Adipocyte (in vitro differentiated cells): ENCODE data around the gene TMTC4.

ENCODE experiments used
- DNase-seq: peaks from one replicate; pipeline ENCODE4 v3.0.0-alpha.2; 2015; ENCODE audit warnings: low read depth
- H3K27me3 ChIP-seq: replicated peaks from 2 replicates; pipeline ENCODE4 v1.7.0; 2013; ENCODE audit warnings: mild to moderate bottlenecking, low read length, moderate library complexity; ENCODE audit not compliant: control insufficient read depth, insufficient read depth
- H3K36me3 ChIP-seq: 2 replicates; pipeline ENCODE4 v1.7.0; 2013; ENCODE audit warnings: low read length, mild to moderate bottlenecking, moderate library complexity; ENCODE audit not compliant: control insufficient read depth, insufficient read depth, severe bottlenecking
- H3K4me1 ChIP-seq: 2 replicates; pipeline ENCODE4 v1.7.0; 2013; ENCODE audit warnings: mild to moderate bottlenecking, low read length, moderate library complexity; ENCODE audit not compliant: control insufficient read depth, insufficient read depth
- H3K4me3 ChIP-seq: 2 replicates; pipeline ENCODE4 v1.7.0; 2013; ENCODE audit warnings: mild to moderate bottlenecking, low read length, moderate library complexity
- H3K9ac ChIP-seq: 2 replicates; pipeline ENCODE4 v1.7.0; 2013; ENCODE audit warnings: mild to moderate bottlenecking, low read length, moderate library complexity
- H3K9me3 ChIP-seq: 2 replicates; pipeline ENCODE4 v1.7.0; 2013; ENCODE audit warnings: mild to moderate bottlenecking, low read length, moderate library complexity; ENCODE audit not compliant: control insufficient read depth

Gene TMTC4

GRCh38 chr13:100600915-100601314 is 73.7 kb downstream of the TMTC4 start:
- H3K36me3 ChIP-seq = no peaks in the 10 kb centered on the region
- no peak for DNase-seq

GRCh38 chr13:100600461-100600860 is 74.1 kb downstream of the TMTC4 start:
- Histone ChIP-seq H3K36me3 (no peaks in the 10 kb centered on the region), H3K9ac (no peak overlapping the region), H3K9me3 (no peaks in the 10 kb centered on the region), H3K27me3 (no peaks in the 10 kb centered on the region), H3K4me1 (peaks cover 5% of the 10 kb centered on the region), H3K4me3 (no peak overlapping the region)
- no peak for DNase-seq

More at GRCh38 chr13:100600915-100601314, 73.7 kb downstream of the TMTC4 start:
- Histone ChIP-seq H3K9me3 (no peaks in the 10 kb centered on the region), H3K27me3 (no peaks in the 10 kb centered on the region), H3K4me3 (no peak overlapping the region), H3K9ac (no peak overlapping the region), H3K4me1 (peaks cover 5% of the 10 kb centered on the region)

- no peak overlapping the region for H3K4me3 ChIP-seq
- no peak for DNase-seq
- peaks cover 5% of the 10 kb centered on the region for H3K4me1 ChIP-seq
- H3K9me3 ChIP-seq = no peaks in the 10 kb centered on the region
- H3K36me3 ChIP-seq = no peaks in the 10 kb centered on the region
- H3K9ac ChIP-seq = no peak overlapping the region
- H3K27me3 ChIP-seq = peaks cover 4% of the 10 kb centered on the region
Observed at GRCh38 chr13:100597253-100597652, 77.3 kb downstream of the TMTC4 start.

GRCh38 chr13:100596516-100596915 is 78.1 kb downstream of the TMTC4 start:
- DNase-seq = no peak
- no peak overlapping the region for H3K9ac ChIP-seq
- peaks cover 4% of the 10 kb centered on the region for H3K27me3 ChIP-seq
- no peak overlapping the region for H3K4me3 ChIP-seq
- H3K4me1 ChIP-seq = peaks cover 5% of the 10 kb centered on the region
- no peaks in the 10 kb centered on the region for H3K9me3 ChIP-seq
- H3K36me3 ChIP-seq = no peaks in the 10 kb centered on the region

GRCh38 chr13:100594731-100595130 is 79.9 kb downstream of the TMTC4 start:
- peaks cover 4% of the 10 kb centered on the region for H3K27me3 ChIP-seq
- H3K9me3 ChIP-seq = no peaks in the 10 kb centered on the region
- no peaks in the 10 kb centered on the region for H3K36me3 ChIP-seq
- H3K4me1 ChIP-seq = no peaks in the 10 kb centered on the region
- no peak for DNase-seq
- no peak overlapping the region for H3K4me3 ChIP-seq
- no peak overlapping the region for H3K9ac ChIP-seq

GRCh38 chr13:100594255-100594654 is 80.3 kb downstream of the TMTC4 start:
- DNase-seq = no peak
- peaks cover 4% of the 10 kb centered on the region for H3K27me3 ChIP-seq
- no peak overlapping the region for H3K9ac ChIP-seq
- H3K9me3 ChIP-seq = no peaks in the 10 kb centered on the region
- H3K4me1 ChIP-seq = no peaks in the 10 kb centered on the region
- H3K4me3 ChIP-seq = no peak overlapping the region
- no peaks in the 10 kb centered on the region for H3K36me3 ChIP-seq

GRCh38 chr13:100589178-100589725 is 85.3 kb downstream of the TMTC4 start:
- Histone ChIP-seq H3K27me3 (peaks cover 3% of the 10 kb centered on the region), H3K9me3 (no peaks in the 10 kb centered on the region), H3K4me1 (peaks cover 5% of the 10 kb centered on the region), H3K4me3 (peak overlapping the region; percentile 86), H3K9ac (peak overlapping the region; percentile 90), H3K36me3 (no peaks in the 10 kb centered on the region)
- no peak for DNase-seq

GRCh38 chr13:100588331-100589177 is 86.0 kb downstream of the TMTC4 start, which contains the start of gene GGACT:
Gene GGACT, minus strand, starts transcription at chr13:100588789. Its CDS starts 56,198 bp downstream, at chr13:100532591.
- Histone ChIP-seq H3K27me3 (no peaks in the 10 kb centered on the region), H3K4me3 (peak within 1 kb of the TSS; percentile 86), H3K36me3 (no peaks in the 10 kb centered on the region), H3K4me1 (peaks cover 5% of the 10 kb centered on the region), H3K9ac (peak within 1 kb of the TSS; percentile 90), H3K9me3 (no peaks in the 10 kb centered on the region)
- DNase-seq = peak; percentile 76

GRCh38 chr13:100584896-100585295 is 89.7 kb downstream of the TMTC4 start:
- H3K4me1 ChIP-seq = peaks cover 5% of the 10 kb centered on the region
- H3K9ac ChIP-seq = no peak overlapping the region
- DNase-seq = no peak

GRCh38 chr13:100581504-100581903 is 93.1 kb downstream of the TMTC4 start:
- Histone ChIP-seq H3K36me3 (peaks cover 18% of the 10 kb centered on the region), H3K9me3 (peaks cover 15% of the 10 kb centered on the region), H3K4me1 (no peaks in the 10 kb centered on the region), H3K4me3 (no peak overlapping the region), H3K9ac (no peak overlapping the region), H3K27me3 (no peaks in the 10 kb centered on the region)
- no peak for DNase-seq

More at GRCh38 chr13:100584896-100585295, 89.7 kb downstream of the TMTC4 start:
- Histone ChIP-seq H3K27me3 (no peaks in the 10 kb centered on the region), H3K36me3 (peaks cover 18% of the 10 kb centered on the region), H3K4me3 (no peak overlapping the region), H3K9me3 (peaks cover 15% of the 10 kb centered on the region)

- peaks cover 18% of the 10 kb centered on the region for H3K36me3 ChIP-seq
- no peak overlapping the region for H3K9ac ChIP-seq
- no peaks in the 10 kb centered on the region for H3K27me3 ChIP-seq
- no peak for DNase-seq
- peaks cover 15% of the 10 kb centered on the region for H3K9me3 ChIP-seq
- H3K4me1 ChIP-seq = no peaks in the 10 kb centered on the region
- no peak overlapping the region for H3K4me3 ChIP-seq
Observed at GRCh38 chr13:100581030-100581429, 93.6 kb downstream of the TMTC4 start.
